ENCODE measurements around the gene PIK3CD. TPM values are rescaled to one million over a fixed set of nuclear protein-coding genes. Genes with fewer than 3 reads are reported as not detected.

PIK3CD gene
- total RNA-seq (10 to 100 TPM in 4 of 9 donors, 1 to 10 TPM in 5; 1.3 to 16.4 (median 9.6) TPM), polyA plus RNA-seq (1 to 10 TPM; 1.8 to 9.3 (median 2.9) TPM)
- long read RNA-seq, donor 1, result 0 reads
- long read RNA-seq, donor 2, result 0 reads
- long read RNA-seq, donor 3, result 0 reads
- long read RNA-seq, donor 4, partial matches to known transcripts, result 0 of 2 reads
- long read RNA-seq, donor 4, other reads (novel, unspliced or antisense), result 2 of 2 reads
- long read RNA-seq, donor 5, full-length matches to known transcripts, result 3 of 7 reads
- long read RNA-seq, donor 5, partial matches to known transcripts, result 0 of 7 reads
- long read RNA-seq, donor 5, other reads (novel, unspliced or antisense), result 4 of 7 reads
- long read RNA-seq, donor 6, result 0 reads
- long read RNA-seq, donor 7, result 0 reads
- long read RNA-seq, donor 8, result 0 reads
- long read RNA-seq, donor 9, result 0 reads
- long read RNA-seq, donor 10, result 0 reads

DNA sequence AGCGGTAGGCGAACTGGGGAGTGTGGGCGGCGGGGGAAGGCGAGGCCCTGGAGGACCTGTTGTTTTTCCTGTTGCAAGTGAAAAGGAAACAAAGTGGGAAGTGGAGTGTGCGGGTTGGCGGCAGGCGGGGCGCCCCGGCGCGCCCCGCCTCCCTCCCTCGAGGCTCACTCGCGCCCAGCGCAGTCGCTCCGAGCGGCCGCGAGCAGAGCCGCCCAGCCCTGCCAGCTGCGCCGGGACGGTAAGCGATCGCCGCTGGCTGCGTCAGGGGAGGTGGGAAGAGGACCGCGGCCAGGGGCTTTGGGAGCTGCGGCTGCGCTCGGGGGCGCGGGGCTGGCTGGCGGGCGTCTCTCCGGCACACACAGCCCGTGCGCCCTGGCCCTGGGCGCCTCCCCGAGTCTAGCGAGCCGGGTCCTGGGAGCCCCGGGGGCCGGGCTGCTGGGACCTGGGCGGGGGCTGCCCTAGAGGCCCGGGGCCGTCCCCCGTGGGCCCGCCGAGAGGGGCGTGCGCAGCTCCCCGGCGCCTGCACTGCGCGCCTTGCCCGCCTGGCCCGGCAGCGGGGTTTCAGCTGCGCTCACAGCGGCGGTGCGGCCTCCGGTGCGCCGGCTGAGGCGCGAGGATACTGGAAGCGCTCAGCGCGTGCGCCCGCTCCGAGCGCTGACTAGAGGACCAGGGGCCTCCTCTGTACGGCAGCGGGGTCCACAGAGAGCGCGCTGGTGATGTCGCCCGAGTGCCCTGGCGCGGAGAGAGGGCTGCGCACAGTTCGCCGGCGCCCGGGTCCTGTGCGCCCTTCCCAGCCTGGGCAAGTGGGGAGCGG is at the start of gene PIK3CD:
TSS of gene PIK3CD (plus strand) at position 167 of the 814 bp plus-strand sequence. CDS start 58,725 bp downstream, outside the sequence.
- DNase-seq, result no peak
- H3K4me3 ChIP-seq, result peak within 1 kb of the TSS in 1 of 4 donors; percentile 54
- intact Hi-C loops (cut with DNase I), result no loop called here
- H3K27ac ChIP-seq, result peak within 1 kb of the TSS in 4 of 5 donors; percentile 10 to 78 (median 42)
- TF ChIP-seq POLR2A (IDR thresholded peaks at IDR 0.05), result no peak
- TF ChIP-seq, protein P1, sequence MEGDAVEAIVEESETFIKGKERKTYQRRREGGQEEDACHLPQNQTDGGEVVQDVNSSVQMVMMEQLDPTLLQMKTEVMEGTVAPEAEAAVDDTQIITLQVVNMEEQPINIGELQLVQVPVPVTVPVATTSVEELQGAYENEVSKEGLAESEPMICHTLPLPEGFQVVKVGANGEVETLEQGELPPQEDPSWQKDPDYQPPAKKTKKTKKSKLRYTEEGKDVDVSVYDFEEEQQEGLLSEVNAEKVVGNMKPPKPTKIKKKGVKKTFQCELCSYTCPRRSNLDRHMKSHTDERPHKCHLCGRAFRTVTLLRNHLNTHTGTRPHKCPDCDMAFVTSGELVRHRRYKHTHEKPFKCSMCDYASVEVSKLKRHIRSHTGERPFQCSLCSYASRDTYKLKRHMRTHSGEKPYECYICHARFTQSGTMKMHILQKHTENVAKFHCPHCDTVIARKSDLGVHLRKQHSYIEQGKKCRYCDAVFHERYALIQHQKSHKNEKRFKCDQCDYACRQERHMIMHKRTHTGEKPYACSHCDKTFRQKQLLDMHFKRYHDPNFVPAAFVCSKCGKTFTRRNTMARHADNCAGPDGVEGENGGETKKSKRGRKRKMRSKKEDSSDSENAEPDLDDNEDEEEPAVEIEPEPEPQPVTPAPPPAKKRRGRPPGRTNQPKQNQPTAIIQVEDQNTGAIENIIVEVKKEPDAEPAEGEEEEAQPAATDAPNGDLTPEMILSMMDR (IDR thresholded peaks at IDR 0.05), result no peak
- H3K27me3 ChIP-seq, result peaks cover 29% of the 10 kb centered on the region
- 0 to 2% (median 1%) methylated on average over 13 to 94 of the region's 94 CpGs for WGBS, 4 donors
- peaks cover 0 to 8% of the 10 kb centered on the region in 2 donors for H3K4me1 ChIP-seq (replicated peaks in 1 of 2)
- H3K9me3 ChIP-seq (replicated peaks in 1 of 3), result no peaks in the 10 kb centered on the region
- no peaks in the 10 kb centered on the region for H3K36me3 ChIP-seq (replicated peaks in 1 of 2)

DNA sequence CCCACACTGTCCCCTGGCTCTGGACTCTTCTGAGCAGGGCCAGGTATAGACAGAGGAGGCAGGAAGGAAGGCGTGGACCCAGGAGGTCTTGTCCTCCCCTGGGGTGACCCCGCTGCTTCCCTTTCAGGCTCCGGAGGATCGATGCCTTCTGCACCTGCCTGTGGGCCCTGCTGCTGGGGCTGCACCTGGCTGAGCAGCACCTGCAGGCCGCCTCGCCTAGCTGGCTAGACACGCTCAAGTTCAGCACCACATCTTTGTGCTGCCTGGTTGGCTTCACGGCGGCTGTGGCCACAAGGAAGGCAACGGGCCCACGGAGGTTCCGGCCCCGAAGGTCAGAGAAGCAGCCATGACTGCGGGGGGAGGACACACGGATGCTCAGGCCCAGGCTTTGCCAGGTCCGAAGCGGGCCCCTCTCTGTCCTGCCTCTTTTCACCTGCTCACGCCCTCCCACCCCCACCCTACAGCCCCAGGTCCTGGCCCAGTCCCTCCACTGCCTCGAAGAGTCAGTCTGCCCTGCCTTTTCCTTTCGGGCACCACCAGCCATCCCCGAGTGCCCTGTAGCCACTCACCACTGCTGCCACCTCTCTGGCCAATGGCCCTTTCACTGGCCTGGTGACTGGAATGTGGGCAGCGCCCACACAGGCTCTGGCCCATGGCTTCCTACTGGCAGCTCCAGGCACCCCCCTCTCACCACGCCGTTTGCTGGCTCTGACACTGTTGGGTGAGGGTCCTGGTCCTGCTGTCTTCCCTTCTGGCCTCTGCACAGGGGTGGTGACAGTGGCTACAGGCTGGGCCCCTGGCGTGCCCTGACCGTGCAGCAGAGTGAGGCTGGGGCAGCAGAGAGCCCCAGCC is 49.4 kb upstream of the PIK3CD start:
- Histone ChIP-seq H3K4me3 (no peak overlapping the region), H3K9me3 (replicated peaks in 1 of 3) (no peaks in the 10 kb centered on the region), H3K36me3 (replicated peaks in 1 of 2) (peaks cover 0 to 27% of the 10 kb centered on the region in 2 donors), H3K4me1 (replicated peaks in 1 of 2) (peaks cover 0 to 9% of the 10 kb centered on the region in 2 donors), H3K27ac (no peak overlapping the region), H3K27me3 (no peaks in the 10 kb centered on the region)
- 95 to 98% (median 96%) methylated on average over 6 to 26 of the region's 26 CpGs for WGBS, 4 donors
- DNase-seq, result peak in 1 of 7 donors; percentile 13
- intact Hi-C loops (cut with DNase I), result no loop called here
- TF ChIP-seq POLR2A (IDR thresholded peaks at IDR 0.05), result no peak

DNA sequence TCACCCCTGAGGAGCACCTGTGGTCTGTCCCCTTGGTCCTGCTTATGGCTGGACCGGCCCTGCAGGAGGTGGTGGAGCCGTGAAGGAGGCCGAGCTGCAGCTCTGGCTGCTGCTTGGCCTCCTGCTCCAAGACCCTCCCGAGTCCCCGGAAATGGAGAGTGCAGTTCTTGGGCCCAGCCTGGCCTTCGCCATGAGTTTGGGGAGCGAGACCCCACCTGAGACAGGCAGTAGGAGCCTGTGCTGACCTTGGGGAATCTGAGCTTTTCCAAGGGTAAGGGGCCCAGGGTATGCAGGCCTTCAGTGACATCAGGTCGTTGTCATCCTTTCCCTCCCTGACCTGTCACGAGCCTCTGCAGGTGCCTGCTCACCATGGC is 48.8 kb upstream of the PIK3CD start:
- Histone ChIP-seq H3K4me1 (replicated peaks in 1 of 2) (peaks cover 0 to 11% of the 10 kb centered on the region in 2 donors), H3K27ac (no peak overlapping the region), H3K27me3 (no peaks in the 10 kb centered on the region), H3K36me3 (replicated peaks in 1 of 2) (peaks cover 0 to 27% of the 10 kb centered on the region in 2 donors), H3K4me3 (no peak overlapping the region), H3K9me3 (replicated peaks in 1 of 3) (no peaks in the 10 kb centered on the region)
- WGBS, 4 donors, result 89 to 96% (median 94%) methylated on average over 5 to 9 of the region's 9 CpGs
- intact Hi-C loops (cut with DNase I), result no loop called here
- no peak for TF ChIP-seq POLR2A (IDR thresholded peaks at IDR 0.05)
- TF ChIP-seq, protein P1 (IDR thresholded peaks at IDR 0.05), result no peak
- no peak for DNase-seq

DNA sequence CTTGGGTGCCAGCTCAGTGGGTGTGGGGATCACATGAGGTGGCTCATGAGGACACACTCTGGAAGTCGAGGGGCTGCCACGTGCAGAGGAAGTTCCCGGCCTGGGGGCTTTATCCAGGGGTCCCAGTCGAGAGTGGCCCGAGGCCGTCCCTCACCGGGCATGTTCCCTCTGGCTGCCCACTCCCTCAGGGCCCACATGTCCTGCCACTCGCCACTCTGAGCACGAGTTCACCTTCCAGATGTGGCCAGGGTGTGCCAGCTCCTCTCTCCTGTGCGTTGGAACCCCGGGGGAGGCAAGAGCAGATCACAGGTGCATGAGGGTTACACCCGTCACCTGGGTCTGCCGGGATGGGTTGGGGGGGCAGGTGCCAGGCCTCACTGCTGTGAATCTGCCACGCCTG is 48.2 kb upstream of the PIK3CD start:
- H3K27ac ChIP-seq, result peak overlapping the region in 1 of 5 donors; percentile 62
- peaks cover 0 to 11% of the 10 kb centered on the region in 2 donors for H3K4me1 ChIP-seq (replicated peaks in 1 of 2)
- intact Hi-C loops (cut with DNase I), result no loop called here
- H3K9me3 ChIP-seq (replicated peaks in 1 of 3), result no peaks in the 10 kb centered on the region
- no peak overlapping the region for H3K4me3 ChIP-seq
- no peak for DNase-seq
- TF ChIP-seq POLR2A (IDR thresholded peaks at IDR 0.05), result no peak
- TF ChIP-seq, protein P1 (IDR thresholded peaks at IDR 0.05), result no peak
- peaks cover 0 to 27% of the 10 kb centered on the region in 2 donors for H3K36me3 ChIP-seq (replicated peaks in 1 of 2)
- H3K27me3 ChIP-seq, result no peaks in the 10 kb centered on the region
- WGBS, 4 donors, result 90 to 94% (median 92%) methylated on average over 12 to 14 of the region's 14 CpGs; no CpG with 5 or more reads in 1 of the 4 donors
